H1 (cell line): ENCODE measurements around the gene GGCX.

ENCODE experiments used
- ATF3 ChIP-seq: IDR thresholded peaks from 2 replicates; pipeline ENCODE4 v1.6.1; 2011; ENCODE audit warnings: low read depth, mild to moderate bottlenecking, low read length; ENCODE audit not compliant: insufficient read depth
- EP300 ChIP-seq, 2 experiments: IDR thresholded peaks; 1 replicate in 1 of 2; 2 replicates in 1 of 2; pipeline ENCODE4 v1.6.1; 2011 to 2012; ENCODE audit warnings: low read depth in 2 of 2, low read length in 2 of 2, mild to moderate bottlenecking in 2 of 2, borderline replicate concordance in 1 of 2, inconsistent platforms in 1 of 2, moderate library complexity in 1 of 2
- PHF8 ChIP-seq: fragments of 200-600 bp; sonication (generic); conservative IDR thresholded peaks from 2 replicates; pipeline ENCODE4 v1.7.1; 2012; ENCODE audit warnings: low read depth, mild to moderate bottlenecking, inconsistent platforms, low read length, moderate library complexity
- POLR2AphosphoS5 ChIP-seq: IDR thresholded peaks from 2 replicates; pipeline ENCODE4 v1.6.1; 2011; ENCODE audit warnings: low read depth, low read length
- USF2 ChIP-seq: IDR thresholded peaks from 2 replicates; pipeline ENCODE4 v1.6.1; 2011; ENCODE audit warnings: low read length, improper control_type of control experiment

GRCh38 chr2:85582492-85582891, 21.2 kb upstream of the GGCX start:
- TF ChIP-seq POLR2AphosphoS5 (no peak), ATF3 (no peak), USF2 (no peak), EP300 (IDR thresholded peaks at IDR 0.05; ENCODE audit: borderline replicate concordance in 1 of 2, low read depth in 2 of 2, low read length in 2 of 2) (no peak), PHF8 (no peak)
